ENCODE data around the gene ZNF695. TPM values are rescaled to one million over a fixed set of nuclear protein-coding genes. Genes with fewer than 3 reads are reported as not detected.

ZNF695 gene
- total RNA-seq, 2 experiments from 2014 or later: 9.8 to 13.7 TPM

GRCh38 chr1:246959944-246960693, 47.7 kb downstream of the ZNF695 start:
- Histone ChIP-seq H2AFZ (ENCODE audit: low read length) (no peak overlapping the region), H3K79me2 (ENCODE audit: insufficient read depth, low read depth, low read length) (no peaks in the 10 kb centered on the region), H3K4me3 (ENCODE audit: low read depth, low read length, poor library complexity, severe bottlenecking) (no peak overlapping the region), H3K36me3 (ENCODE audit: insufficient read depth, low read length) (peaks cover 12% of the 10 kb centered on the region), H3K4me1 (ENCODE audit: insufficient read depth, low read length, poor library complexity, severe bottlenecking) (peaks cover 10% of the 10 kb centered on the region), H4K20me1 (ENCODE audit: insufficient read depth, low read length) (no peaks in the 10 kb centered on the region), H3K4me2 (ENCODE audit: low read length) (peak overlapping the region; percentile 26; the same call in 1 of the 2 replicates), H3K9me3 (ENCODE audit: low read length) (no peaks in the 10 kb centered on the region), H3K9me2 (ENCODE audit: insufficient read depth, low read length) (no peaks in the 10 kb centered on the region), H3K27ac (ENCODE audit: low read depth, low read length, poor library complexity, severe bottlenecking) (no peak overlapping the region)
- BruUV-seq (replicated peaks): no TSS peak
- intact Hi-C loops (cut with micrococcal nuclease; ENCODE audit: unreplicated experiment): no loop called here
- ChIA-PET POLR2A (interaction anchor here (0.7 kb wide), 2 partner anchors 21 to 227 kb away, joined by 3 read pairs; no protein-coding TSS in a partner anchor), CTCF (ENCODE audit: unreplicated experiment) (no interaction called here)
- peak; percentile 52 for DNase-seq (ENCODE audit: low spot score)
- TF ChIP-seq CTCF (conservative IDR thresholded peaks at IDR 0.05; ENCODE audit: low read length): no peak; the same call in 1 of the 2 replicates
- no peak for TF ChIP-seq EZH2phosphoT487 (IDR thresholded peaks at IDR 0.05; ENCODE audit: borderline replicate concordance, low read depth, low read length)

- H2AFZ ChIP-seq (ENCODE audit: low read length): no peak overlapping the region
- H3K9me2 ChIP-seq (ENCODE audit: insufficient read depth, low read length): no peaks in the 10 kb centered on the region
- H3K4me2 ChIP-seq (ENCODE audit: low read length): no peak overlapping the region
- no peaks in the 10 kb centered on the region for H3K9me3 ChIP-seq (ENCODE audit: low read length)
- ChIA-PET POLR2A (interaction anchor here (0.6 to 1.3 kb wide), 2 partner anchors 8 to 53 kb away, joined by 4 to 6 read pairs; no protein-coding TSS in a partner anchor), CTCF (ENCODE audit: unreplicated experiment) (no interaction called here)
- no peak overlapping the region for H3K27ac ChIP-seq (ENCODE audit: low read depth, low read length, poor library complexity, severe bottlenecking)
- H3K36me3 ChIP-seq (ENCODE audit: insufficient read depth, low read length): no peaks in the 10 kb centered on the region
- no peak for DNase-seq (ENCODE audit: low spot score)
- H3K79me2 ChIP-seq (ENCODE audit: insufficient read depth, low read depth, low read length): no peaks in the 10 kb centered on the region
- no TSS peak for BruUV-seq (replicated peaks)
- no peaks in the 10 kb centered on the region for H4K20me1 ChIP-seq (ENCODE audit: insufficient read depth, low read length)
- H3K4me3 ChIP-seq (ENCODE audit: low read depth, low read length, poor library complexity, severe bottlenecking): no peak overlapping the region
- H3K4me1 ChIP-seq (ENCODE audit: insufficient read depth, low read length, poor library complexity, severe bottlenecking): no peaks in the 10 kb centered on the region
- TF ChIP-seq EZH2phosphoT487 (IDR thresholded peaks at IDR 0.05; ENCODE audit: borderline replicate concordance, low read depth, low read length) (no peak), CTCF (conservative IDR thresholded peaks at IDR 0.05; ENCODE audit: low read length) (no peak)
- intact Hi-C loops (cut with micrococcal nuclease; ENCODE audit: unreplicated experiment): no loop called here
Measured at GRCh38 chr1:246954126-246954525, 53.7 kb downstream of the ZNF695 start.

- H3K4me1 ChIP-seq (ENCODE audit: insufficient read depth, low read length, poor library complexity, severe bottlenecking): no peaks in the 10 kb centered on the region
- no peaks in the 10 kb centered on the region for H3K36me3 ChIP-seq (ENCODE audit: insufficient read depth, low read length)
- ChIA-PET CTCF (ENCODE audit: unreplicated experiment) (no interaction called here), POLR2A (no interaction called here)
- DNase-seq (ENCODE audit: low spot score): no peak
- H3K79me2 ChIP-seq (ENCODE audit: insufficient read depth, low read depth, low read length): no peaks in the 10 kb centered on the region
- intact Hi-C loops (cut with micrococcal nuclease; ENCODE audit: unreplicated experiment): no loop called here
- no peak overlapping the region for H3K4me3 ChIP-seq (ENCODE audit: low read depth, low read length, poor library complexity, severe bottlenecking)
- no peak overlapping the region for H2AFZ ChIP-seq (ENCODE audit: low read length)
- no peak for TF ChIP-seq EZH2phosphoT487 (IDR thresholded peaks at IDR 0.05; ENCODE audit: borderline replicate concordance, low read depth, low read length)
- TF ChIP-seq CTCF (conservative IDR thresholded peaks at IDR 0.05; ENCODE audit: low read length): no peak
- BruUV-seq (replicated peaks): no TSS peak
- no peak overlapping the region for H3K27ac ChIP-seq (ENCODE audit: low read depth, low read length, poor library complexity, severe bottlenecking)
- H3K9me2 ChIP-seq (ENCODE audit: insufficient read depth, low read length): no peaks in the 10 kb centered on the region
- H3K4me2 ChIP-seq (ENCODE audit: low read length): no peak overlapping the region
- no peaks in the 10 kb centered on the region for H4K20me1 ChIP-seq (ENCODE audit: insufficient read depth, low read length)
- no peaks in the 10 kb centered on the region for H3K9me3 ChIP-seq (ENCODE audit: low read length)
Measured at GRCh38 chr1:246951413-246951812, 56.4 kb downstream of the ZNF695 start.

Measured in OCI-LY7 (cell line).